SK-N-SH (cell line): ENCODE results near the gene DEFB125. TPM values are rescaled to one million over a fixed set of nuclear protein-coding genes. Genes with fewer than 3 reads are reported as not detected.

ENCODE experiments used
- CTCF ChIA-PET: fragments of 300-600, 350-600 bp; formaldehyde crosslinking; extraction: SDS; loops from one replicate; lab custom pipeline; 2021; lab: Yijun Ruan, JAX
- POLR2A ChIA-PET: fragments of 350-600 bp; sonication (Branson Sonifier 250); formaldehyde crosslinking; extraction: SDS; loops from one replicate; lab custom pipeline; 2020; ENCODE audit warnings: antibody characterized with exemption, inconsistent platforms; lab: Yijun Ruan, JAX
- DNase-seq: peaks from one replicate; pipeline ENCODE4 v3.0.0; 2012
- H2AFZ ChIP-seq: fragments of 200-600 bp; sonication (generic); 2 replicates; pipeline ENCODE4 v1.8.1; 2016; ENCODE audit warnings: antibody characterized with exemption, mild to moderate bottlenecking, low read depth
- H3F3A ChIP-seq: fragments of 200-600 bp; sonication (generic); replicated peaks from 2 replicates; pipeline ENCODE3; 2016; ENCODE audit warnings: antibody characterized with exemption, mild to moderate bottlenecking; ENCODE audit not compliant: insufficient read depth
- H3K27ac ChIP-seq, 2 experiments: fragments of 200-500 bp in 1 of 2; fragments of 200-600 bp in 1 of 2; sonication (Bioruptor generic) in 1 of 2; sonication (generic), shearing (Covaris generic) in 1 of 2; 2 replicates each; pipeline versions ENCODE4 v1.5.1 to v1.6.1; 2014 to 2016; ENCODE audit warnings: low read depth in 2 of 2, inconsistent platforms in 1 of 2, low read length in 1 of 2, mild to moderate bottlenecking in 1 of 2, mixed read lengths in 1 of 2
- H3K27me3 ChIP-seq: fragments of 200-600 bp; sonication (generic), shearing (Covaris generic); 2 replicates; pipeline ENCODE4 v1.6.1; 2016; ENCODE audit warnings: mixed run types; ENCODE audit not compliant: insufficient read depth
- H3K36me3 ChIP-seq, 2 experiments: fragments of 200-500 bp in 1 of 2; fragments of 200-600 bp in 1 of 2; sonication (Bioruptor generic) in 1 of 2; sonication (generic) in 1 of 2; replicated peaks in 1 of 2; 2 replicates each; pipeline versions ENCODE3 to v1.5.1; 2014 to 2016; ENCODE audit warnings: low read length in 1 of 2, mild to moderate bottlenecking in 1 of 2; ENCODE audit not compliant: insufficient read depth in 2 of 2, control insufficient read depth in 1 of 2
- H3K4me1 ChIP-seq, 2 experiments: fragments of 200-500 bp in 1 of 2; fragments of 200-600 bp in 1 of 2; sonication (Bioruptor generic) in 1 of 2; sonication (generic), shearing (Covaris generic) in 1 of 2; 2 replicates each; pipeline versions ENCODE4 v1.5.1 to v1.6.1; 2014 to 2016; ENCODE audit warnings: low read depth in 1 of 2, low read length in 1 of 2, mixed run types in 1 of 2; ENCODE audit not compliant: insufficient read depth in 2 of 2, control insufficient read depth in 1 of 2
- H3K4me2 ChIP-seq: fragments of 200-600 bp; sonication (generic), shearing (Covaris generic); 2 replicates; pipeline ENCODE4 v1.6.1; 2017; ENCODE audit warnings: mixed run types
- H3K4me3 ChIP-seq, 2 experiments: fragments of 200-500 bp in 1 of 2; fragments of 200-600 bp in 1 of 2; sonication (Bioruptor generic) in 1 of 2; sonication (generic), shearing (Covaris generic) in 1 of 2; 2 replicates each; pipeline versions ENCODE4 v1.5.1 to v1.8.1; 2014 to 2016; ENCODE audit warnings: low read depth in 2 of 2, inconsistent platforms in 1 of 2, low read length in 1 of 2, mild to moderate bottlenecking in 1 of 2, mixed read lengths in 1 of 2, moderate library complexity in 1 of 2
- H3K79me2 ChIP-seq: fragments of 200-600 bp; sonication (generic); 2 replicates; pipeline ENCODE4 v1.8.1; 2017; ENCODE audit warnings: mild to moderate bottlenecking; ENCODE audit not compliant: insufficient read depth
- H3K9ac ChIP-seq: fragments of 200-600 bp; sonication (generic); 2 replicates; pipeline ENCODE4 v1.6.1; 2017; ENCODE audit warnings: mixed run types
- H3K9me2 ChIP-seq: fragments of 200-600 bp; sonication (generic); 2 replicates; pipeline ENCODE4 v1.6.1; 2017; ENCODE audit warnings: mixed run types
- H3K9me3 ChIP-seq: fragments of 200-600 bp; sonication (generic); 2 replicates; pipeline ENCODE4 v1.6.1; 2017; ENCODE audit warnings: mixed run types, mild to moderate bottlenecking, moderate library complexity
- H4K20me1 ChIP-seq: fragments of 200-600 bp; sonication (generic); 2 replicates; pipeline ENCODE4 v1.6.1; 2017; ENCODE audit warnings: mild to moderate bottlenecking, mixed run types; ENCODE audit not compliant: insufficient read depth
- CHD2 ChIP-seq: fragments of 150-350 bp; IDR thresholded peaks from 2 replicates; pipeline ENCODE4 v1.6.1; 2018; ENCODE audit warnings: low read length; ENCODE audit not compliant: partially characterized antibody
- ELF1 ChIP-seq: IDR thresholded peaks from 2 replicates; pipeline ENCODE4 v1.4.0; 2012
- EZH2phosphoT487 ChIP-seq: fragments of 200-600 bp; sonication (generic); IDR thresholded peaks from 2 replicates; pipeline ENCODE4 v1.6.1; 2017; ENCODE audit warnings: low read depth, mixed run types, mild to moderate bottlenecking, antibody characterized with exemption, moderate library complexity, borderline replicate concordance
- FOXM1 ChIP-seq: IDR thresholded peaks from 2 replicates; pipeline ENCODE4 v1.4.0; 2012; ENCODE audit warnings: low read depth, mild to moderate bottlenecking
- GATA2 ChIP-seq: sonication (generic); formaldehyde crosslinking; IDR thresholded peaks from 2 replicates; pipeline ENCODE4 v1.5.0; 2020; ENCODE audit warnings: mild to moderate bottlenecking, missing genetic modification reagents
- MXI1 ChIP-seq: IDR thresholded peaks from 2 replicates; pipeline ENCODE4 v1.6.1; 2012; ENCODE audit warnings: mild to moderate bottlenecking, low read depth, low read length, improper control_type of control experiment
- POLR2AphosphoS5 ChIP-seq: IDR thresholded peaks from 2 replicates; pipeline ENCODE4 v1.6.1; 2012; ENCODE audit warnings: low read depth, low read length
- RCOR1 ChIP-seq: fragments of 150-350 bp; IDR thresholded peaks from 2 replicates; pipeline ENCODE4 v1.6.1; 2017; ENCODE audit warnings: antibody characterized with exemption, low read length
- RFX5 ChIP-seq: IDR thresholded peaks from 2 replicates; pipeline ENCODE4 v1.6.1; 2012; ENCODE audit warnings: mild to moderate bottlenecking, improper control_type of control experiment, low read length
- TCF12 ChIP-seq: IDR thresholded peaks from 2 replicates; pipeline ENCODE4 v1.4.0; 2012
- YY1 ChIP-seq: IDR thresholded peaks from 2 replicates; pipeline ENCODE4 v1.4.0; 2012; ENCODE audit warnings: low read depth, mild to moderate bottlenecking
- ZBTB33 ChIP-seq: IDR thresholded peaks from 2 replicates; pipeline ENCODE4 v1.4.0; 2012; ENCODE audit warnings: low read depth, borderline replicate concordance
- WGBS: methylation state at CpG from one replicate; pipeline ENCODE4 v1.1.6; 2017; ENCODE audit warnings: low lambda C conversion rate; 5-methylcytosine and 5-hydroxymethylcytosine counted together
- polyA plus RNA-seq, 3 experiments: library from polyadenylated mRNA; depleted of rRNA; stranded (reverse); fragments of >200 nt; gene quantifications; 2 replicates each; pipeline ENCODE4 v1.2.3, GENCODE V29; 2012
- TF ChIP-seq, protein P1 (sequence below): IDR thresholded peaks from 2 replicates; pipeline ENCODE4 v1.4.0; 2012; ENCODE audit warnings: low read depth, borderline replicate concordance
- TF ChIP-seq, protein P2 (sequence below): fragments of 150-350 bp; IDR thresholded peaks from 2 replicates; pipeline ENCODE4 v1.6.1; 2017; ENCODE audit warnings: antibody characterized with exemption, low read length, low read depth, borderline replicate concordance
- TF ChIP-seq, protein P3 (sequence below): fragments of 200-600 bp; sonication (generic); IDR thresholded peaks from 2 replicates; pipeline ENCODE4 v1.6.1; 2017; ENCODE audit warnings: antibody characterized with exemption, mild to moderate bottlenecking, moderate library complexity

The DEFB125 gene
- not detected in 2 replicates for polyA plus RNA-seq (2012; rRNA removed)
- polyA plus RNA-seq (2012; cell fraction: cytosol; rRNA removed), result not detected in 2 replicates
- polyA plus RNA-seq (2012; cell fraction: nucleus; rRNA removed), result not detected in 2 replicates

DNA sequence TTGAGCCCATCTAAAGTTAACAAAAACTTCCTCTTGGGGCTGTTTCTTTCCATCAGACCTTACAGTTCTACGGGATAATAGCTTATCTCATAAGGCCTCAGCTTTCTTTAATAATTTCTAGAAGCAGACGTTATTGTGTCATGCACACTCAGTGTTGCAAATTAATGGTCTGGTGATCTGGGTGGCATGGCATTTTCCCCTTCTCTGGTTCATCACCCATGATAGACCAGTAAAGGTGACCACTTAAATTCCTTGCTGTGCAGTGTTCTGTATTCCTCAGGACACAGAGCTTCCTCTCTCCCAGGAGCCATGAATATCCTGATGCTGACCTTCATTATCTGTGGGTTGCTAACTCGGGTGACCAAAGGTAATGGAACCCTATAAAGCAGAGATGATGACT lies at the start of gene DEFB125:
Gene DEFB125, plus strand, starts transcription at position 272 of the 400 bp plus-strand sequence. Its CDS starts 38 bp downstream, at position 310.
- H3K9ac ChIP-seq, result no peak within 1 kb of the TSS
- H3K9me2 ChIP-seq, result no peaks in the 10 kb centered on the region
- DNase-seq, result no peak
- no peaks in the 10 kb centered on the region for H3F3A ChIP-seq
- 1% methylated on average over 3 of the region's 3 CpGs for WGBS
- no peak within 1 kb of the TSS for H3K4me2 ChIP-seq
- ChIA-PET POLR2A (no interaction called here), CTCF (no interaction called here)
- no peak within 1 kb of the TSS for H2AFZ ChIP-seq
- no peak within 1 kb of the TSS for H3K27ac ChIP-seq
- H3K4me1 ChIP-seq, result no peaks in the 10 kb centered on the region
- H3K9me3 ChIP-seq, result no peaks in the 10 kb centered on the region
- H3K4me3 ChIP-seq, result no peak within 1 kb of the TSS
- no peaks in the 10 kb centered on the region for H4K20me1 ChIP-seq
- no peaks in the 10 kb centered on the region for H3K79me2 ChIP-seq
- no peaks in the 10 kb centered on the region for H3K27me3 ChIP-seq
- TF ChIP-seq, protein P1, sequence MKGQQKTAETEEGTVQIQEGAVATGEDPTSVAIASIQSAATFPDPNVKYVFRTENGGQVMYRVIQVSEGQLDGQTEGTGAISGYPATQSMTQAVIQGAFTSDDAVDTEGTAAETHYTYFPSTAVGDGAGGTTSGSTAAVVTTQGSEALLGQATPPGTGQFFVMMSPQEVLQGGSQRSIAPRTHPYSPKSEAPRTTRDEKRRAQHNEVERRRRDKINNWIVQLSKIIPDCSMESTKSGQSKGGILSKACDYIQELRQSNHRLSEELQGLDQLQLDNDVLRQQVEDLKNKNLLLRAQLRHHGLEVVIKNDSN, result no peak
- TF ChIP-seq, protein P2, sequence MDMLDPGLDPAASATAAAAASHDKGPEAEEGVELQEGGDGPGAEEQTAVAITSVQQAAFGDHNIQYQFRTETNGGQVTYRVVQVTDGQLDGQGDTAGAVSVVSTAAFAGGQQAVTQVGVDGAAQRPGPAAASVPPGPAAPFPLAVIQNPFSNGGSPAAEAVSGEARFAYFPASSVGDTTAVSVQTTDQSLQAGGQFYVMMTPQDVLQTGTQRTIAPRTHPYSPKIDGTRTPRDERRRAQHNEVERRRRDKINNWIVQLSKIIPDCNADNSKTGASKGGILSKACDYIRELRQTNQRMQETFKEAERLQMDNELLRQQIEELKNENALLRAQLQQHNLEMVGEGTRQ, result no peak
- TF ChIP-seq EZH2phosphoT487 (no peak), CHD2 (no peak), TCF12 (no peak), MXI1 (no peak), POLR2AphosphoS5 (no peak), GATA2 (CRISPR knock-in tag) (no peak), ELF1 (no peak), ZBTB33 (no peak), RCOR1 (no peak), FOXM1 (no peak)
- H3K36me3 ChIP-seq, result no peaks in the 10 kb centered on the region

GRCh38 chr20:60035-60918 lies 27.2 kb upstream of the DEFB125 start:
- Histone ChIP-seq H3K9me2 (no peaks in the 10 kb centered on the region), H3K4me1 (no peaks in the 10 kb centered on the region), H3F3A (no peaks in the 10 kb centered on the region), H3K9me3 (no peaks in the 10 kb centered on the region), H3K27ac (no peak overlapping the region), H3K4me3 (no peak overlapping the region), H2AFZ (no peak overlapping the region), H3K27me3 (no peaks in the 10 kb centered on the region), H4K20me1 (no peaks in the 10 kb centered on the region), H3K79me2 (no peaks in the 10 kb centered on the region), H3K36me3 (no peaks in the 10 kb centered on the region), H3K4me2 (no peak overlapping the region), H3K9ac (no peak overlapping the region)
- no peak for DNase-seq
- POLR2A ChIA-PET, result no interaction called here
- CTCF ChIA-PET, result no interaction called here
- WGBS, result 33% methylated on average over 6 of the region's 6 CpGs
- no peak for TF ChIP-seq RFX5
- no peak for TF ChIP-seq YY1
- TF ChIP-seq, protein P3, sequence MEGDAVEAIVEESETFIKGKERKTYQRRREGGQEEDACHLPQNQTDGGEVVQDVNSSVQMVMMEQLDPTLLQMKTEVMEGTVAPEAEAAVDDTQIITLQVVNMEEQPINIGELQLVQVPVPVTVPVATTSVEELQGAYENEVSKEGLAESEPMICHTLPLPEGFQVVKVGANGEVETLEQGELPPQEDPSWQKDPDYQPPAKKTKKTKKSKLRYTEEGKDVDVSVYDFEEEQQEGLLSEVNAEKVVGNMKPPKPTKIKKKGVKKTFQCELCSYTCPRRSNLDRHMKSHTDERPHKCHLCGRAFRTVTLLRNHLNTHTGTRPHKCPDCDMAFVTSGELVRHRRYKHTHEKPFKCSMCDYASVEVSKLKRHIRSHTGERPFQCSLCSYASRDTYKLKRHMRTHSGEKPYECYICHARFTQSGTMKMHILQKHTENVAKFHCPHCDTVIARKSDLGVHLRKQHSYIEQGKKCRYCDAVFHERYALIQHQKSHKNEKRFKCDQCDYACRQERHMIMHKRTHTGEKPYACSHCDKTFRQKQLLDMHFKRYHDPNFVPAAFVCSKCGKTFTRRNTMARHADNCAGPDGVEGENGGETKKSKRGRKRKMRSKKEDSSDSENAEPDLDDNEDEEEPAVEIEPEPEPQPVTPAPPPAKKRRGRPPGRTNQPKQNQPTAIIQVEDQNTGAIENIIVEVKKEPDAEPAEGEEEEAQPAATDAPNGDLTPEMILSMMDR, result no peak
